ENCODE data around the gene PPT1. TPM values are rescaled to one million over a fixed set of nuclear protein-coding genes. Genes with fewer than 3 reads are reported as not detected.

PPT1 gene
- total RNA-seq, 4 donors from 2014 or later: 9.6 to 23.4 (median 11.6) TPM

DNA sequence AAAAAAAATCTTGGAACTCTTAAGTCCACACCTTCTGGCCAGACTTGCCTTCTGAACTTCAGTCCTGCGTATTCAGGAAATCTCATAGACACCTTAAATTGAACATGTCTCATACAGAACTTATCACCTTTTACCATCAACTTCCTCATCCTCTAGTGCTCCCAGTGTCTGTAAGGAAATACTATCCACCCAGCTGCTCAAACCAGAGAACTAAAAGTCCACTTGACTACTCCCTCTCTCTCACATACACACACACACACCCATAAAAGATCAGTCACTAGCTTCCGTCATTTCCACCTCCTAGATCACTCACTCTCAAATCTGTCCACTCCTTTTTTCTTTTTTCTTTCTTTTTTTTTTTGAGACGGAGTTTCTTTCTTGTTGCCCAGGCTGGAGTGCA, 67.4 kb downstream of the PPT1 start:
- TF ChIP-seq POLR2A (IDR thresholded peaks at IDR 0.05): no peak
- TF ChIP-seq, protein P1, sequence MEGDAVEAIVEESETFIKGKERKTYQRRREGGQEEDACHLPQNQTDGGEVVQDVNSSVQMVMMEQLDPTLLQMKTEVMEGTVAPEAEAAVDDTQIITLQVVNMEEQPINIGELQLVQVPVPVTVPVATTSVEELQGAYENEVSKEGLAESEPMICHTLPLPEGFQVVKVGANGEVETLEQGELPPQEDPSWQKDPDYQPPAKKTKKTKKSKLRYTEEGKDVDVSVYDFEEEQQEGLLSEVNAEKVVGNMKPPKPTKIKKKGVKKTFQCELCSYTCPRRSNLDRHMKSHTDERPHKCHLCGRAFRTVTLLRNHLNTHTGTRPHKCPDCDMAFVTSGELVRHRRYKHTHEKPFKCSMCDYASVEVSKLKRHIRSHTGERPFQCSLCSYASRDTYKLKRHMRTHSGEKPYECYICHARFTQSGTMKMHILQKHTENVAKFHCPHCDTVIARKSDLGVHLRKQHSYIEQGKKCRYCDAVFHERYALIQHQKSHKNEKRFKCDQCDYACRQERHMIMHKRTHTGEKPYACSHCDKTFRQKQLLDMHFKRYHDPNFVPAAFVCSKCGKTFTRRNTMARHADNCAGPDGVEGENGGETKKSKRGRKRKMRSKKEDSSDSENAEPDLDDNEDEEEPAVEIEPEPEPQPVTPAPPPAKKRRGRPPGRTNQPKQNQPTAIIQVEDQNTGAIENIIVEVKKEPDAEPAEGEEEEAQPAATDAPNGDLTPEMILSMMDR (IDR thresholded peaks at IDR 0.05): peak in 1 of 6 experiments; percentile 22
- DNase-seq: no peak
- H3K27ac ChIP-seq: peak overlapping the region in 3 of 4 donors; percentile 38 to 76 (median 73)

DNA sequence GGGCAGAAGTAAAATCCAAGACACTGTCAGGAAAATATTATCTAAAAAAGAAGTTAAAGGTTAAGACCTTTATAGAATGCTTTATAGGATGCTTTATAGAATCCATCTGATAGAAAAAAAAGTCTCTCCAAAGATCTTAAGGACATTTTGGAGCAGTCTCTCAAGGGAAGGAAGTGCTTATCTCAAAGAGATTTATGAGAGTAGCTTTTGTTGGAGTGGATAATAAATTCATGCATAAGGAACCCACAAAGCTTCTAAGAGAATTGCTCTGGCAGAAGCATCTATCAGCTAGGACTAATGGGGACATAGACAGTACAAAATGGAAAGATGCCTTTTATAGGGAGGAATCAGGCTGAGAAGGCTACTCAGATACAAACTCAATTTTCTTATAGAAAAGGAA, 69.4 kb downstream of the PPT1 start:
- H3K27me3 ChIP-seq: no peaks in the 10 kb centered on the region
- no peaks in the 10 kb centered on the region for H3K36me3 ChIP-seq
- no peak overlapping the region for H3K27ac ChIP-seq
- peaks cover 0 to 25% (median 0%) of the 10 kb centered on the region in 4 donors for H3K4me1 ChIP-seq
- no peak for TF ChIP-seq POLR2A (IDR thresholded peaks at IDR 0.05)
- TF ChIP-seq, protein P1 (IDR thresholded peaks at IDR 0.05): no peak
- H3K9me3 ChIP-seq: no peaks in the 10 kb centered on the region
- no peak for DNase-seq
- no peak overlapping the region for H3K4me3 ChIP-seq

More for the DNA sequence above, 67.4 kb downstream of the PPT1 start:
- no peaks in the 10 kb centered on the region for H3K36me3 ChIP-seq
- no peak overlapping the region for H3K4me3 ChIP-seq
- H3K4me1 ChIP-seq: peaks cover 0 to 25% (median 0%) of the 10 kb centered on the region in 4 donors
- H3K9me3 ChIP-seq: no peaks in the 10 kb centered on the region
- H3K27me3 ChIP-seq: no peaks in the 10 kb centered on the region

DNA sequence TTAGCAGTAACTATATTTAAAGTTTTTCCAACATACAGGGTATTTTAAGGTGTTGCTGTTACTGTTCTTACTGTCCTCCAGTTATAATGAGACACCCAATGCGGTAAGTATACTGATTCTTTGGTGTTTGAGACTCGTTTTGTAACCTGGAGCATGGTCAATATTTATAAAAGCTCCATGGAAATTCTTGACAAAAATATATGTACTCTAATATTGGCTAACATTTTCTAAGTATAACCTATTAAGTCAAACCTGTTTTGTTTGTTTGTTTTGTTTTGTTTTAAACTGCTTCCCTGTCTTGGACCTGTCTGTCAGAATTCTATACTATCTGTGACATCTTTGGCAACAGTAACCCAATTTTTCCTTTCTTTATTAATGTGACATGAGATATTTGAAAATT, 72.4 kb downstream of the PPT1 start:
- no peaks in the 10 kb centered on the region for H3K36me3 ChIP-seq
- H3K9me3 ChIP-seq: no peaks in the 10 kb centered on the region
- H3K27me3 ChIP-seq: no peaks in the 10 kb centered on the region
- H3K27ac ChIP-seq: no peak overlapping the region
- DNase-seq: no peak
- H3K4me1 ChIP-seq: peaks cover 0 to 7% (median 0%) of the 10 kb centered on the region in 4 donors
- H3K4me3 ChIP-seq: no peak overlapping the region
- TF ChIP-seq POLR2A (IDR thresholded peaks at IDR 0.05): no peak
- TF ChIP-seq, protein P1 (IDR thresholded peaks at IDR 0.05): no peak

DNA sequence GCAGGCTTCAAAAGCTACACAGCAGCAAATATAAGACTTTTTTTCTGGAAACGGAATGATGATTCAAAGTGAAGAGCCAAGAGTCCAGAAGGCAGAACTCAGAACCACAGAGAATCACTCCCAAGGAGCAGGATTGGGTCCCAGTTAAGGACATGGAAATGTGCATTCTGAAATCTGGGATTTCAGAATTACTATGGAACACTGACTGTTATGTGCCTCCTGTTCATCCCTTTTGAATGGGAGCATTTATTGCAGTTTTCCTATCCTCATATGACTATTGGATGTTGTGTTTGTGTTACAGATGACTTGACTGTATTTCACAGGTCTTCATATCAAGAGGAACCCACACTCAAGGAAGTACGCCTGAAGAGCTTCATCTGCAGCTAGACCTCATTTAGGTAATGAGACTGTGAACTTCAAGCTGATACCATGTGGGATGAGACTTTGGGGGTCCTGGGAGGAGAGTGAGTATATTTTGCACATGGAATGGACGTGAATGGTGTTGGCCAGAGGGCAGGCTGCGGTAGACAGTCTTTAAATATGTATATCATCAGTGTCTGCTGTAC, 73.6 kb downstream of the PPT1 start:
- H3K4me1 ChIP-seq: no peaks in the 10 kb centered on the region
- DNase-seq: no peak
- no peak overlapping the region for H3K4me3 ChIP-seq
- no peak for TF ChIP-seq POLR2A (IDR thresholded peaks at IDR 0.05)
- TF ChIP-seq, protein P1 (IDR thresholded peaks at IDR 0.05): no peak
- H3K27me3 ChIP-seq: no peaks in the 10 kb centered on the region
- H3K9me3 ChIP-seq: no peaks in the 10 kb centered on the region
- no peak overlapping the region for H3K27ac ChIP-seq
- H3K36me3 ChIP-seq: no peaks in the 10 kb centered on the region

Other genes starting within 250 kb of the PPT1 start
- gene TRIT1, start 213.7 kb downstream of the PPT1 start, total RNA-seq: 10 to 100 TPM; 13.7 to 52.0 (median 18.1) TPM
- 10 to 100 TPM in 3 of 4 donors, 1 to 10 TPM in 1; 9.9 to 28.4 (median 14.0) TPM for gene MYCL, start 195.3 kb downstream of the PPT1 start, total RNA-seq
- 100 to 1,000 TPM in 2 of 4 donors, 10 to 100 TPM in 1, 1 to 10 TPM in 1; 6.6 to 239 (median 132) TPM for gene MFSD2A, start 142.1 kb downstream of the PPT1 start, total RNA-seq
- 100 to 1,000 TPM; 135 to 229 (median 182) TPM for gene CAP1, start 56.5 kb downstream of the PPT1 start, total RNA-seq
- gene RLF, start 64.1 kb upstream of the PPT1 start, total RNA-seq: 10 to 100 TPM; 10.5 to 15.8 (median 13.4) TPM
- not detected for gene TMCO2, start 150.7 kb upstream of the PPT1 start, total RNA-seq
- 10 to 100 TPM; 11.6 to 44.3 (median 25.1) TPM for gene ZMPSTE24, start 161.0 kb upstream of the PPT1 start, total RNA-seq
- gene COL9A2, start 220.0 kb upstream of the PPT1 start, total RNA-seq: 10 to 100 TPM in 1 of 4 donors, 1 to 10 TPM in 3; 2.1 to 11.6 (median 6.3) TPM